ENCODE measurements around the gene LIPC.

LIPC gene

GRCh38 chr15:58475573-58476524, 44.1 kb downstream of the LIPC start:
- no peak for DNase-seq (ENCODE audit: low read depth in 2 of 2)

GRCh38 chr15:58476525-58477162, 44.9 kb downstream of the LIPC start:
- DNase-seq (ENCODE audit: low read depth in 2 of 2), result no peak

GRCh38 chr15:58477170-58477569, 45.4 kb downstream of the LIPC start:
- no peak for DNase-seq (ENCODE audit: low read depth in 2 of 2)

DNA sequence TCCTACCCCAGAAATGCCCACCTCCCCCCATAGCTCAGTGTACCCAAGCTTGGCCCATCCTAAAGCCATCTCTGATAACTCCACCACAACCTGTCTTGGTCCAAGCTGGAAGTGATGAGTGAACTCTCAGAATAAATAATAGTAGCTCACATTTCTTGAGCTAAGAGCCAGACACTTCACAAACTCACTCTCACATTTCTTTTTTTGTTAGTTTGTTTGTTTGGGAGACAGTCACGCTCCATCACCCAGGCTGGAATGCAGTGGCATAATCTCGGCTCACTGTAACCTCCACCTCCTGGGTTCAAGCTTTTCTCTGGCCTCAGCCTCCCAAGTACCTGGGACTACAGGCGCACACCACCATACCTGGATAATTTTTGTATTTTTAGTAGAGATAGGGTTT, 46.2 kb downstream of the LIPC start:
- no peak for DNase-seq (ENCODE audit: low read depth in 2 of 2)

DNA sequence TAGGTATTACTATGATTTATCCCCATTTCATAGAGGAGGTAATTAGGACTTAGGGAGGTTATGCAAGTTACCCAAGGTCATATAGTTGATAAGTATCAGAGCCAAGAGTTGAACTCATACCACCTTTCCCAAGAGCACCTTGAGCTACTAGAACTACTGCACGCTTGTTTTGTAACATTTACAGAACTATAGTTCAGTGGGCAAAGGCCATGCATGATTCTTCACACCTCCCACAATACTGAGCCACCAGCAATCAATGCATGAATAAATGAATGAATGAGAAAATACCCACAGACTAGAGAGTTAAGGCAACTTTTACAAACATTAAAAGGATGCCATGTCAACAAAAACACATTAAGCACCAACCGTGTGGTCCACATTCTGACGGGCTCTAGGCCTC, 46.8 kb downstream of the LIPC start:
- DNase-seq (ENCODE audit: low read depth in 2 of 2), result no peak

- no peak for DNase-seq (ENCODE audit: low read depth in 2 of 2)
Measured at GRCh38 chr15:58479941-58480340, 48.1 kb downstream of the LIPC start.

DNA sequence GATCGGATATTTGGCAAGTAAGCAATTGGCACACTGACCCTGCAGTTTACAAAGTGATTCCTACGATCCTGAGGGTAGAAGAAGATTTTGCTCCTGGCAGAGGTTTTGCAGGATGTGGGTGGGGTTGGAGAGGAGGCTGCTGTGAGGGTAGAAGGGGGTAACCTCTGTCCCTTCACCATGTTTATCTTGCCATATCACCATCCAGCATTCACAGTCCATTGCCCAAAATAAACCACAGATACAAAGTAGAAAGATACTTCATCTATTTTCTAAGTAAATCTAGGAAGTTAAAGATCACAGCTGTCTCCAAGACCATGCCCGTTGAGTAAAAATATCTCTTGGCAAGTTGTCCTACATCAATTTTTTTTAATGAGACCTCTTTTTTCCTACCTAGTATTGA, 51.6 kb downstream of the LIPC start:
- DNase-seq (ENCODE audit: low read depth in 2 of 2), result no peak

- no peak for DNase-seq (ENCODE audit: low read depth in 2 of 2)
Measured at GRCh38 chr15:58484791-58485600, 53.2 kb downstream of the LIPC start.

- DNase-seq (ENCODE audit: low read depth in 2 of 2), result no peak
Measured at GRCh38 chr15:58486062-58486461, 54.3 kb downstream of the LIPC start.

- DNase-seq (ENCODE audit: low read depth in 2 of 2), result no peak
Measured at GRCh38 chr15:58486564-58486963, 54.8 kb downstream of the LIPC start.

DNA sequence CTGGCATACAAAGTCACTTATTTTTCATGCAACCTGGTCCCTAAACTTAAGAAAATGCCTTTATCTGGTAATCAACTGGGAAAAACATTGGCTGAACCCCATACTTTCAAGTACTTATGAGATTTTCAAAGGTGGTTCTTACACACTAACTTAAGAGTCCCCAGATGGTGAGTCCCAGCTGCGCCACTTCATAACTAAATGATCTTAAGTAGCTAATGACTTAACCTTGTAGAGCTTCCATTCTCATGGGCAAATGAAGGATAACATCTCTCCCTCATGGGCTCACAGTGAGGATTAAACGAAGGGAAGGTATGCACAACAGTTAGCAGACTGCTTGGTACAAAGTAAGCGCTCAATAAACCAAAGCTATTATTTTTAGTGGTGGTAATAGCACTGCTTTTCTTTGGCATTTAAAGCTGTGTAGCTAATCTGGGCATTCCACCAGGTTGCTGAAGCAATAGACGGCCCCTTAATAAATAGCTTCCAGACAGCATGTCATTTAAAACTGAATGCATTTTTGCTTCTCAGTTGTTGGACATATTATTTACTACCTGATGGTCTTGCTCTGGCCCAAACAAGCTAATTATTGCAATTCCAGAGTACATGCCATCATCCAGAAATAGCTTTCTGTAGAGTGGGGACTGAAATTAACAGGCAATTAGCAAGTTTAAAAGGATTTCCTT, 55.4 kb downstream of the LIPC start:
- DNase-seq (ENCODE audit: low read depth in 2 of 2), result no peak

DNA sequence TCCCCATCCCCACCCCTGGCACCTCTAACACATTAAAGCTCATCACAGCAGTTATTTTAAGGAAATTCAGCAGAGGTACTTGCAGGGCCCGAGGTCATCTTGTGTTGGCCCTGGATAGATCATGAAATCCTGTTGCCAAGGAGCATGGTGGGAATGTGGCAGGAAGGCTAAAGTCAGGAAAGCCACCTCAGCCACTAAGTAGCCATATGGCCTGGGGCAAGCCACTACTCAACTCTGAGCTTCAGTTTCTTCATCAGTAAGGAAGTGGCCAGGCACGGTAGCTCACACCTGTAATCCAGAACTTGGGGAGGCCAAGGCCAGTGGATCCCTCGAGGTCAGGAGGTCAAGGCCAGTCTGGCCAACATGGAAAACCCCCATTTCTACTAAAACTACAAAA, 55.9 kb downstream of the LIPC start:
- no peak for DNase-seq (ENCODE audit: low read depth in 2 of 2)

GRCh38 chr15:58489289-58490085, 57.7 kb downstream of the LIPC start:
- no peak for DNase-seq (ENCODE audit: low read depth in 2 of 2)

GRCh38 chr15:58490086-58490887, 58.5 kb downstream of the LIPC start:
- DNase-seq (ENCODE audit: low read depth in 2 of 2), result no peak

GRCh38 chr15:58490888-58491473, 59.2 kb downstream of the LIPC start:
- no peak for DNase-seq (ENCODE audit: low read depth in 2 of 2)

DNA sequence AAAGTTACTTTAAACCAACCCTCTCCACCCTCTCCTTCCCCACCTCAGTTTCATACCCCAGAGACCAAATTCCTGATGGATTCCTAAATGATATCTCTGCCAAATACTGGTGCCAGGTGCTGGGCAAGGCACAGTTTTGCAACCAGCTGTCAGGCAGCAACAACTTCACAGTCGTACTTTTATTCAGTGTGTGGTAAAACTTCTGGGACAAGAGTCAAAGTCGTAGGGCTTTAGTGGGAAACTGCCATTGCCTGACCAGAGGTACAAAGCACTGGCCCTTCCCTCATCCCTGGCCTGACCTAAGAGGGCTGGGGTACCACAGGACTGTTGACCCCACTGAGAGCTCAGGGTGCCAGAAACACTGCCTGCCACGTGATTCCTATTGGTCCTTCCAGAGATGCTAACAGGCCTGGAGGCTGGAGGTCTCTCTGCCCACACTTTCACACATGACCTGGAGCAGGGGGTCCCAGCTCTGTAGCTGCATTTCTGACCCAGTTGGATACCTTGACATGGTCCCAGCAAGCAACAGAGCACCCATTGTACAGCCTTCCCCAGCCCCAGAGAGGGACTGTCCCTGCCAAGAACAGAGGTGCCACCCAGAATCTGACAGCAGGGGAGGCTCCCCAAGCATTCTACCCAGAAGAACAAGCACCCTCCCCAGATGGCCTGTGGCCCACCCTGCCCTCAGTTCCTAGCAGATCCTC, 59.9 kb downstream of the LIPC start:
- no peak for DNase-seq (ENCODE audit: low read depth in 2 of 2)

DNA sequence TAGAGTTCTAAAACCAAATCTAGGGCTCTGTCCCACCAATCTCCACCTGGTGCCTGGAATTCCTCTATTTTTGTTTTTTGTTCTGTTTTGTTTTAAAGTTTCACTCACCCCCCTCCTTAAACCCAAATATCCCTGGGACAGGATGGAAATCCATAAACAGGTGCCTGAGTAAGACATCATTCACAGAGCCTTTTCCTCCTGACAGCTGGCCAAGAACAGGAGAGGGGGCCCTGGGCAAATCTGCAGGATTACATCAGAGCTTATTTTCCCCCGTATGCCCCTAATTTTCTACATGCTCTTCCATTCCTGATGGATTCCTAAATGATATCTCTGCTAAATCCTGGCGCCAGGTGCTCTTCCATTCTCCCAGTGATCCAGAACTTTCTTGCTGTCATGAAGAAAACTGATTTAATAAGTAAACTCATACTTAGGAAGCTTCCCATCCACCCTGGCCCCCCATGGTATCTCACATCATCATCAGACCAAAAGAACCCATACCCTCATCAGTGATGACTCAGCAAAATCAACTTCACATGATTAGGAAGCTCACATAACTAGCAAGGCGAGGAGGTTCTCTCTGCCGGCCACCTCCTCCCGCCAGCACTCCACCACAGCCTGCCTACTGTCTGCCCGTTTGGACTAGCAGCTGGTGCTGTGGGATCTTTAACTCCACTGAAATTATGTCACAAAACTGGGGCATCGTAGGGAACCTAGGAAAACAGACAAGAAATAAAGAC, 61.0 kb downstream of the LIPC start:
- no peak for DNase-seq (ENCODE audit: low read depth in 2 of 2)

GRCh38 chr15:58494567-58494966, 62.8 kb downstream of the LIPC start:
- no peak for DNase-seq (ENCODE audit: low read depth in 2 of 2)

Data from stimulated activated CD8-positive, alpha-beta memory T cell treated with anti-CD3 and anti-CD28 coated beads, Interleukin-2, amount 100 ng/mL, for 48 hours (primary cell).